Activated CD4-positive, alpha-beta T cell treated with anti-CD3 and anti-CD28 coated beads, Interleukin-2, amount 10 ng/mL, durations not matched to agents 7 days and 5 days (primary cell): ENCODE data around the gene SLC51A. TPM values are rescaled to one million over a fixed set of nuclear protein-coding genes. Genes with fewer than 3 reads are reported as not detected.
"Not testable (repeated sequence)": the region's sequence is repeated elsewhere in the genome, so short reads cannot be mapped to it uniquely, and the experiment has no call there.

Experiments
- CTCF ChIA-PET: fragments of 350-600 bp; sonication (Branson Sonifier 250); formaldehyde crosslinking; loops from one replicate; lab custom pipeline; 2021; ENCODE audit warnings: antibody characterized with exemption; lab: Charles Lee
- POLR2A ChIA-PET: fragments of 350-600 bp; sonication (Branson Sonifier 250); formaldehyde crosslinking; loops from one replicate; lab custom pipeline; 2021; ENCODE audit warnings: antibody characterized with exemption; lab: Charles Lee
- DNase-seq: peaks from one replicate; pipeline ENCODE4 v3.0.0-alpha.2; 2020
- H3K27ac Mint-ChIP-seq: one replicate; pipeline ENCODE4 v1.8.0; 2021; ENCODE audit warnings: mild to moderate bottlenecking, moderate library complexity, mixed read lengths
- H3K27me3 Mint-ChIP-seq: one replicate; pipeline ENCODE4 v1.8.0; 2021; ENCODE audit warnings: mixed read lengths
- H3K36me3 Mint-ChIP-seq: one replicate; pipeline ENCODE4 v1.8.0; 2021; ENCODE audit warnings: low read depth, mixed read lengths
- H3K4me1 Mint-ChIP-seq: one replicate; pipeline ENCODE4 v1.8.0; 2021; ENCODE audit warnings: mixed read lengths
- H3K4me3 Mint-ChIP-seq: one replicate; pipeline ENCODE4 v1.8.0; 2021; ENCODE audit warnings: mild to moderate bottlenecking, moderate library complexity, mixed read lengths
- H3K9me3 Mint-ChIP-seq: one replicate; pipeline ENCODE4 v1.8.0; 2021; ENCODE audit warnings: mixed read lengths
- total RNA-seq, 2 experiments: library from RNA; stranded (reverse); gene quantifications; one replicate each; pipeline ENCODE4 v1.2.3, GENCODE V29; 2021

SLC51A gene
- total RNA-seq, 2 experiments from 2014 or later: not detected

- H3K27me3 Mint-ChIP-seq: no peaks in the 10 kb centered on the region
- POLR2A ChIA-PET: no interaction called here
- no peaks in the 10 kb centered on the region for H3K9me3 Mint-ChIP-seq
- H3K4me3 Mint-ChIP-seq: no peak overlapping the region
- H3K27ac Mint-ChIP-seq: no peak overlapping the region
- H3K36me3 Mint-ChIP-seq: peaks cover 38% of the 10 kb centered on the region
- peaks cover 9% of the 10 kb centered on the region for H3K4me1 Mint-ChIP-seq
- no peak for DNase-seq
- CTCF ChIA-PET: no interaction called here
Measured at GRCh38 chr3:196238612-196239560, 22.6 kb downstream of the SLC51A start.

GRCh38 chr3:196240424-196240823 is 24.1 kb downstream of the SLC51A start:
- H3K36me3 Mint-ChIP-seq: peaks cover 44% of the 10 kb centered on the region
- no peaks in the 10 kb centered on the region for H3K27me3 Mint-ChIP-seq
- H3K4me3 Mint-ChIP-seq: no peak overlapping the region
- H3K9me3 Mint-ChIP-seq: no peaks in the 10 kb centered on the region
- CTCF ChIA-PET: interaction anchor here (0.6 to 1.1 kb wide), 2 partner anchors 25 to 233 kb away, joined by 3 to 6 read pairs; no protein-coding TSS in a partner anchor
- no peak overlapping the region for H3K27ac Mint-ChIP-seq
- DNase-seq: no peak
- H3K4me1 Mint-ChIP-seq: peaks cover 9% of the 10 kb centered on the region
- POLR2A ChIA-PET: no interaction called here

GRCh38 chr3:196241704-196242103 is 25.4 kb downstream of the SLC51A start:
- POLR2A ChIA-PET: no interaction called here
- no peak overlapping the region for H3K27ac Mint-ChIP-seq
- H3K4me3 Mint-ChIP-seq: no peak overlapping the region
- CTCF ChIA-PET: interaction anchor here (1.0 kb wide), 1 partner anchor 14 kb away, joined by 4 read pairs; no protein-coding TSS in a partner anchor
- H3K9me3 Mint-ChIP-seq: no peaks in the 10 kb centered on the region
- no peak for DNase-seq
- no peaks in the 10 kb centered on the region for H3K27me3 Mint-ChIP-seq
- H3K36me3 Mint-ChIP-seq: peaks cover 52% of the 10 kb centered on the region
- H3K4me1 Mint-ChIP-seq: peaks cover 9% of the 10 kb centered on the region

GRCh38 chr3:196244166-196244565 is 27.8 kb downstream of the SLC51A start:
- POLR2A ChIA-PET: not testable (repeated sequence)

GRCh38 chr3:196246612-196247308 is 30.4 kb downstream of the SLC51A start:
- Mint-ChIP-seq H3K9me3 (no peaks in the 10 kb centered on the region), H3K36me3 (peaks cover 46% of the 10 kb centered on the region), H3K27ac (no peak overlapping the region), H3K4me1 (peaks cover 5% of the 10 kb centered on the region), H3K4me3 (no peak overlapping the region), H3K27me3 (no peaks in the 10 kb centered on the region)
- CTCF ChIA-PET: no interaction called here
- POLR2A ChIA-PET: no interaction called here
- DNase-seq: no peak

More at GRCh38 chr3:196244166-196244565, 27.8 kb downstream of the SLC51A start:
- not testable (repeated sequence) for DNase-seq, H3K9me3 Mint-ChIP-seq, H3K4me3 Mint-ChIP-seq, H3K4me1 Mint-ChIP-seq, H3K27me3 Mint-ChIP-seq, H3K27ac Mint-ChIP-seq
- H3K36me3 Mint-ChIP-seq: peaks cover 51% of the 10 kb centered on the region
- CTCF ChIA-PET: interaction anchor here (0.7 kb wide), 1 partner anchor 279 kb away, joined by 3 read pairs; no protein-coding TSS in a partner anchor

- H3K36me3 Mint-ChIP-seq: peaks cover 26% of the 10 kb centered on the region
Measured at GRCh38 chr3:196251918-196252317, 35.6 kb downstream of the SLC51A start.

GRCh38 chr3:196254376-196255283 is 38.3 kb downstream of the SLC51A start:
- Mint-ChIP-seq H3K27ac (no peak overlapping the region), H3K4me1 (peaks cover 3% of the 10 kb centered on the region), H3K4me3 (no peak overlapping the region), H3K36me3 (peaks cover 18% of the 10 kb centered on the region), H3K9me3 (no peaks in the 10 kb centered on the region), H3K27me3 (no peaks in the 10 kb centered on the region)
- CTCF ChIA-PET: interaction anchor here (0.7 to 1.6 kb wide), 10 partner anchors 11 to 645 kb away, joined by 3 to 5 read pairs (median 4); partner anchors contain the start of gene DYNLT2B
- no peak for DNase-seq
- POLR2A ChIA-PET: no interaction called here

More at GRCh38 chr3:196251918-196252317, 35.6 kb downstream of the SLC51A start:
- Mint-ChIP-seq H3K27ac (peak overlapping the region; percentile 46), H3K9me3 (no peaks in the 10 kb centered on the region), H3K4me1 (peaks cover 7% of the 10 kb centered on the region), H3K27me3 (no peaks in the 10 kb centered on the region), H3K4me3 (no peak overlapping the region)
- ChIA-PET CTCF (interaction anchor here (0.6 to 2.2 kb wide), 5 partner anchors 16 to 439 kb away, joined by 3 to 6 read pairs (median 4); no protein-coding TSS in a partner anchor), POLR2A (no interaction called here)
- no peak for DNase-seq

GRCh38 chr3:196255776-196256175 is 39.4 kb downstream of the SLC51A start:
- Mint-ChIP-seq H3K4me3 (no peak overlapping the region), H3K27me3 (no peaks in the 10 kb centered on the region), H3K9me3 (no peaks in the 10 kb centered on the region), H3K4me1 (peaks cover 3% of the 10 kb centered on the region), H3K27ac (no peak overlapping the region), H3K36me3 (peaks cover 21% of the 10 kb centered on the region)
- DNase-seq: no peak
- ChIA-PET CTCF (interaction anchor here (1.3 to 1.6 kb wide), 3 partner anchors 197 to 267 kb away, joined by 3 to 4 read pairs (median 4); no protein-coding TSS in a partner anchor), POLR2A (no interaction called here)

GRCh38 chr3:196260784-196261183 is 44.5 kb downstream of the SLC51A start:
- Mint-ChIP-seq H3K4me1 (peaks cover 2% of the 10 kb centered on the region), H3K27ac (no peak overlapping the region)
- CTCF ChIA-PET: no interaction called here

GRCh38 chr3:196263819-196264218 is 47.5 kb downstream of the SLC51A start:
- no peaks in the 10 kb centered on the region for H3K27me3 Mint-ChIP-seq
- no peak overlapping the region for H3K27ac Mint-ChIP-seq
- CTCF ChIA-PET: interaction anchor here (0.5 to 2.3 kb wide), 3 partner anchors 10 to 161 kb away, joined by 5 to 6 read pairs (median 6); no protein-coding TSS in a partner anchor
- DNase-seq: no peak
- H3K4me1 Mint-ChIP-seq: peaks cover 11% of the 10 kb centered on the region
- peaks cover 45% of the 10 kb centered on the region for H3K36me3 Mint-ChIP-seq
- H3K4me3 Mint-ChIP-seq: no peak overlapping the region
- POLR2A ChIA-PET: no interaction called here
- no peaks in the 10 kb centered on the region for H3K9me3 Mint-ChIP-seq

More at GRCh38 chr3:196260784-196261183, 44.5 kb downstream of the SLC51A start:
- POLR2A ChIA-PET: no interaction called here
- DNase-seq: no peak
- H3K4me3 Mint-ChIP-seq: no peak overlapping the region
- no peaks in the 10 kb centered on the region for H3K9me3 Mint-ChIP-seq
- H3K36me3 Mint-ChIP-seq: peaks cover 30% of the 10 kb centered on the region
- no peaks in the 10 kb centered on the region for H3K27me3 Mint-ChIP-seq

GRCh38 chr3:196268284-196269163 is 52.2 kb downstream of the SLC51A start:
- Mint-ChIP-seq H3K36me3 (peaks cover 54% of the 10 kb centered on the region), H3K27me3 (no peaks in the 10 kb centered on the region), H3K4me1 (peaks cover 32% of the 10 kb centered on the region), H3K4me3 (no peak overlapping the region), H3K9me3 (peaks cover 2% of the 10 kb centered on the region), H3K27ac (peak overlapping the region; percentile 72)
- CTCF ChIA-PET: interaction anchor here (0.6 to 1.3 kb wide), 5 partner anchors 8 to 304 kb away, joined by 3 to 6 read pairs (median 4); no protein-coding TSS in a partner anchor
- DNase-seq: no peak
- POLR2A ChIA-PET: interaction anchor here (0.6 to 0.7 kb wide), 3 partner anchors 56 to 251 kb away, joined by 3 to 12 read pairs (median 9); no protein-coding TSS in a partner anchor
